GM19395 (cell line): ENCODE measurements around the gene ENOX1.

Experiments used
- ATAC-seq: cut with Tn5 transposase; IDR thresholded peaks from one replicate; pipeline ENCODE4 v1.9.1; 2021; ENCODE audit warnings: mild to moderate bottlenecking, moderate library complexity; ENCODE audit not compliant: unreplicated experiment

Gene ENOX1

DNA sequence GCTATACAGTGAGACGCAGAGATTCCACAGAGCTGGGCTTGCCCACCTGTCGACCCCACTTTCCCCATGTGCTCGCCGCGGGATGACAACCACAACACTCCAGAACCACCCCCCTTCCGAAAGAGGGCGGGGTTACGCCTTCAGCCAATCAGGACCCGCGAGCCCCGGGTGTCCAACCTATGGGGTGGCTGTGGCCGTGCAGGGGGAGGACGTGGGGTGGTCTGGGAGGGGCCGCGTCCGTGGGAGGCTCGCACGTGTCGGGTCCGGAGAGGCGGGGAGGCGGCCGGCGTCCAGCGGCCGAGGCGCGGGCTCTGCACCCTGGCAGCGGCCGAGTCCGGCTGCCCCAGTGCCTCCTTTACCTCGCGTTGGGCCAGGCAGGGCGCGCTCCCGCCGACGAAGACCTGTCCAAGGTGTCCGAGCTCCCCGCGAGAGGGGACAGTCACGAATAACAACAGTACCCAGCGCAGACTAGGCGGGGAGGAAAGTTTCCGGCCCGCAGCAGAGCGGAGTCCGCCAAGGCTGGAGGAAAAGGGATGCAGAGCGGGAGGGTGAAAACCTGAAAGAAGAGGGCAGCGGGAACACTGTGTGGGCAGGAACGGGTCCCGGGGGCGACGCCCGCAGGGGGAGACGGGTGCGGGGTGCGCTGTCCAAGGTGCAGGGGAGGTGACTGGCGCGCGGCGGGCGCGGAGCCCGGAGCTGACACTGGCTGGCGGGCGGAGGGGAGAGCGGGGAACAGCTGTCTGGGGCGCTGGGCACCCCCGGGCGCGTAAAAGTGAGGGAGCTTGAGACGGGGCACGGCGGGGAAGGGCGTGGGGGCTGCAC, 911 bp downstream of the ENOX1 start:
- ATAC-seq = no peak

GRCh38 chr13:43785261-43785649, 1.5 kb downstream of the ENOX1 start:
- ATAC-seq = no peak

- ATAC-seq = no peak
Measured at GRCh38 chr13:43784496-43784895, 2.3 kb downstream of the ENOX1 start.

DNA sequence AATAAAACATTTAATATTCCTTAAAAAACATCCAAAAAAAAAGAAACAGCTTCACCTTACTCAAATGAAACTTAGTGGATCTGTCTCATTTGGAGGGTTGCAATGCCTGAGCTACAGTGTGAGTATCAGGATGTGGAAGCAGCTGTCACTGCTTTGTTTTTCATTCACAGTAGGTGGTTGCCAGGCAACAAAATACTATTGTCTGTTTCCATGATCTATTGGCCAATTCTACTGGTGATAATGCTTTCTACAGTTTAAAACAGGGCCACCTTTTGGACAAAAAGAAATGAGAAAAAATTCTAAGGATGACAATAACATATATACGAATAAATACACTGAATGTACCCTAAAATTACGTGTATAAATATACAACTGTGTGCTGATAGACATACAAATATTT, 3.0 kb downstream of the ENOX1 start:
- no peak for ATAC-seq

GRCh38 chr13:43782686-43783085, 4.1 kb downstream of the ENOX1 start:
- no peak for ATAC-seq

- no peak for ATAC-seq
Measured at GRCh38 chr13:43780666-43781065, 6.1 kb downstream of the ENOX1 start.

GRCh38 chr13:43776501-43777079, 10.2 kb downstream of the ENOX1 start:
- ATAC-seq = no peak

DNA sequence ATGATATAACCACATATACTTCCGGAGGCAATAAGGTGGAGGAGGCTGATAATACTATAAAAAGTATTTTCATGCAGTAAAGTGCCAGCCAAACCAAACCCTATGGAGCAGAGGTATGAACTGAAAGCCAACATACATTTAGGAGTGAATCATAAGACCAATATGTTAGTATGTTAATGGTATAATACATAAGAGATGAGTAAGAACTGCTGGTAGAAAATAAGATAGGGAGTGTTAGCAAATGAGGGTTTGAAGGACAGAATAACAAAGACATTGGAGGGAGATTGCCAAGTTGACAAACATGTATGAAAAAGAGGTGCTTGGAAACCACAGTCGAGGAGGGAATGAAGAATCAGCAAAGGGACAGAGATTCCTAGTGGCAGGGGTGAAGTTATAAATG, 10.8 kb downstream of the ENOX1 start:
- no peak for ATAC-seq

DNA sequence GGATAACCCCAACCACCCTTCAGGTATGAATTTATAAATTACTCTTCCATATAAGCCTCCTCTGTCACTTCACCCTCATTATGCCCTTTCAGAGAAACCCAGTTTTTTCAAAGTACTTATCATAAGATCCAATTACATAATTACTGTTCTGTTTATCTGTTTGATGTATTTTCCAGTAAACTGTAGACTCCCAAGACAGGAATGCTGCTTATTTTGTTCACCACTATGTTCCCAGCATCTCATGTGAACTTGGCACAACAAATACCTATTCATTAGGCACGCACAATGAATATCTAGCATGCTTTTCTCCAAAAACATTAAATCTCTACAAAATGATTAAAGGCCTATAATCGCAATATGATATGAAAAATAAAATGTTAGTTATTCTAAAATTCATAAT, 13.2 kb downstream of the ENOX1 start:
- ATAC-seq = no peak

- no peak for ATAC-seq
Measured at GRCh38 chr13:43770871-43771270, 15.9 kb downstream of the ENOX1 start.

GRCh38 chr13:43769529-43769928, 17.2 kb downstream of the ENOX1 start:
- no peak for ATAC-seq

GRCh38 chr13:43767341-43767931, 19.3 kb downstream of the ENOX1 start:
- no peak for ATAC-seq

- no peak for ATAC-seq
Measured at GRCh38 chr13:43766725-43767124, 20.0 kb downstream of the ENOX1 start.

- no peak for ATAC-seq
Measured at GRCh38 chr13:43764349-43764748, 22.4 kb downstream of the ENOX1 start.

DNA sequence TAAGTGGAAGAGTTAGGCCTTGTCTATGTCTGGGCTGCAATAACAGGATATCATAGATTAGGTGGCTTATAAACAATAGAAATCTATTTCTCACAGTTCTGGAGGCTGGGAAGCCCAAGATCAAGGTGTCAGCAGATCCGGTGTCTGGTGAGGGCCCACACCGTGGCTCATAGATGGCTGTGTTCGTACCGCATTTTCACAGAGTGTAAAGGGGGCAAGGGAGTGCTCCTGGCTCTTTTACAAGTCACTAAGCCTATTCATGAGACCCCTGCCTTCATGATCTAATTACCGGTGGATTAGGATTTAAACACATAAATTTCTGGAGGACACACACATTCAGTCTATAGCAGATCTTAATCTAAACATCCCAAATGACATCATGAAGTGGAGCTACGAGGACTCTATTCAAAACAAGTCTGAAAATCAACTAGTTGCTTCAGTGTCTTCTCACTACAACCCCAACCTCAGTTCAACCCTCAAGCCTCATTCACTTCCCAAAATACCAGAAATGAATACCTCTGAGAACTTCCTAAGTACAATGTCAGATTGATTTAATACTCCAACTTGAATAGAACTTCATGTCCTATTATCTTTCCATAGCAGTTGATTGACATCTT, 23.5 kb downstream of the ENOX1 start:
- ATAC-seq = no peak

DNA sequence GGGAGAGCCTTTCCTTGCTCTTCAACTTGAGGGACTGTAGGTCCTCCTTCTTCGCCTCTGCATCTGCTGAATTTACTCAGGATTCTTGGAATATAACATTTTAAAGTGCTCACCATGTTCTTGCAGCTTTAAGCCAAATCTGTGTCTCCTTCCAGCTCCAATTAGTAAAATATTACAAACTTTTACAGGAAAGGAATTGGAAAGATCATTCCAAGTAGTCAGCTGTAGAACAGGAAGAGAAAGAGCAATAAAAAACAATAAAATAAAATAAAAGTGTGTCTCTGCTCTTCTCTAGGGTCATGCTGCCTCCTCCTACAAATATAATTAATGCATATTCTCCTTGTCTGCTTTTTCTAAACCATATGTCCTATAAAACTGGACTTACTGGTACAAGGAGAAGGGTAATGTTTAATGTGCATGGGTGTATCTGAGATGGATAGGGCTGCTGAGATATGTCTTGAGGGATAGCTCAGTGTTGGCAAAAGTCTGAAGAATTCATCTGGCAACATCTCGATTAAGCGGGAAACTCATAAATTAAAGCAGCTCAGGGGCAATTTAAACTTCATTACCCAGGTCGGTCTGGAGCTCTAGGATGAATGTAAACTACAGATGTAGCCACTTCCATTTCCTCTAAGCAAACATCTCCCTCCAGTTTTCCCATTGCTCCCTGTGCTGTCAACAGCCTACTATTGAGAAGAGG, 25.0 kb downstream of the ENOX1 start:
- ATAC-seq = no peak

GRCh38 chr13:43760257-43760656, 26.5 kb downstream of the ENOX1 start:
- ATAC-seq = no peak

- ATAC-seq = no peak
Measured at GRCh38 chr13:43758834-43759233, 27.9 kb downstream of the ENOX1 start.

- no peak for ATAC-seq
Measured at GRCh38 chr13:43757266-43757665, 29.5 kb downstream of the ENOX1 start.

DNA sequence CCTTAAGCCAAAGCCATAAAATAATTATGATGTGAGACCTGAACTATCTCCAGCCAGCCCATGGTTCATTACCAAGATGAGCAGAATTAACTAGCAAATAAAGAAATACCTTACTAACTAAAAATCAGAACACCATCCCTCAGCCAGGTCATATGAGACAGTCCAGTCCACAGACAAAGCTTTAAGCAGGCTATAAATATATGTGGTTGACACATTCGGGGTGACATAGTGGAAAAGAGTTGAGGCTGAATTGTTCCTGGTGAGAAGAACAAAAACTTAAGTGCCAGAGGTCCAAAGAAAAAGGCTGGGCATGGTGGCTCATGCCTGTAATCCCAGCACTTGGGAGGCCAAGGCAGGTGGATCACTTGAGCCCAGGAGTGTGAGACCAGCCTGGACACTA, 30.9 kb downstream of the ENOX1 start:
- ATAC-seq = no peak

GRCh38 chr13:43751624-43752023, 35.1 kb downstream of the ENOX1 start:
- ATAC-seq = no peak
